ENCODE results near the gene OTOA. TPM values are rescaled to one million over a fixed set of nuclear protein-coding genes. Genes with fewer than 3 reads are reported as not detected.
"Not testable (repeated sequence)": the region's sequence is repeated elsewhere in the genome, so short reads cannot be mapped to it uniquely, and the experiment has no call there.

The OTOA gene
- polyA plus RNA-seq, 3 donors from 2014 or later, result not detected

DNA sequence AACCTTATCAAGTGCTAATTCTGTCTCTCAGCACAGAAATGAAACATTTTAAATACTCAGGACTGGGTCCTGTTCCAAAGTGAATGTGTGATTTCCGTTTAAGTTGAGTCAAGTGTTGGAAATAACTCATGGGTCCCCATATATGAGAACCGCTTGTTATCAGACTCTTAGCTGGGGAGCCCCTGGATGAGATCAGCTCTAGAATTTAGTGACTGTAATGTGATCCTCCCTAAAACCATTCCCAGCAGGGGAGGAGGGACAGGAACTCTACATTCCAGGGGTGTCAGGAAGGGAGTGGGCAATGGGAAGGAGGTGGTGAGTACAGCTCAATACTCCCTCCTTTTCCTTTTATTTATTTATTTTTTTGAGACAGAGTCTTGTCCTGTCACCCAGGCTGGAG, 37.5 kb downstream of the OTOA start:
- Mint-ChIP-seq H3K9me3 (no peaks in the 10 kb centered on the region), H3K27ac (no peak overlapping the region), H3K27me3 (ENCODE audit: low read depth in 3 of 3) (peaks cover 0 to 2% (median 1%) of the 10 kb centered on the region in 3 donors), H3K4me1 (no peaks in the 10 kb centered on the region), H3K4me3 (no peak overlapping the region), H3K36me3 (no peaks in the 10 kb centered on the region)
- no peak for DNase-seq

DNA sequence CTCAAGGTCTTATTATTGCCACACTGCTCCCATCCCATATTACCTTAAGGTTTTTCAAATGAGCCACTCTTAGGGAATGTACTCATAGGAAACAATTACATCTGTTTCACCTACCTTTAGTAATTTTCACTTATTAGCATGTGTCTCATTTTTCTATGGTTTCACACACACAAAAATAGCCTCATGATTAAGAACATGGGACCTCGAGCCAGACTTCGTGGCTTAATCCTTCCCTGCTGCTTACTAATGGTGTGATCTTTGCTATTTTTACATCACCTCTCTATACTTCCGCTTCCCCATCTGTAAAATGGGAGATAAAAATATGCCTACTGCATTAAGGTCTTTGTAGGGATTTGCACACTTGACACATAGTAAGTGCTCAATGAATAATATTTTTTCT, 38.5 kb downstream of the OTOA start:
- H3K9me3 Mint-ChIP-seq, result no peaks in the 10 kb centered on the region
- no peak overlapping the region for H3K27ac Mint-ChIP-seq
- H3K27me3 Mint-ChIP-seq (ENCODE audit: low read depth in 3 of 3), result peaks cover 0 to 3% (median under 1%) of the 10 kb centered on the region in 3 donors
- no peak for DNase-seq
- no peak overlapping the region for H3K4me3 Mint-ChIP-seq
- H3K4me1 Mint-ChIP-seq, result no peaks in the 10 kb centered on the region
- H3K36me3 Mint-ChIP-seq, result no peaks in the 10 kb centered on the region

DNA sequence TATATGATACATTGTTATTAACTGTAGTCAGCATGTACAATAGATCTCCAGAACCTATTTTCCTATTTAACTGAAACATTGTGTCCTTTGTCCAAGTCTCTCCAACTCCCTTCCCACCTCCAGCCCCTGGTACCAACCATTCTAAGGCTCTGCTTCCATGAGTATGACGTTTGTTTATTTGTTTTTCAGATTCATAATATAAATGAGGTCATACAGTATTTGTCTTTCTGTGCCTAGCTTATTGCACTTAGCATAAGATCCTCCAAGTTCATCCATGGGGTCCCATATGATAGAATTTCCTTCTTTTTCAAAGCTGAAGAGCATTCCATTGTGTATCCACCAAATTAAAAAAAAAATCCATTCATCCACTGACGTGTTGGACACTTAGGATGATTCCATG, 39.4 kb downstream of the OTOA start:
- Mint-ChIP-seq H3K9me3 (no peaks in the 10 kb centered on the region), H3K27me3 (ENCODE audit: low read depth in 3 of 3) (peaks cover 0 to 3% (median 0%) of the 10 kb centered on the region in 3 donors)

DNA sequence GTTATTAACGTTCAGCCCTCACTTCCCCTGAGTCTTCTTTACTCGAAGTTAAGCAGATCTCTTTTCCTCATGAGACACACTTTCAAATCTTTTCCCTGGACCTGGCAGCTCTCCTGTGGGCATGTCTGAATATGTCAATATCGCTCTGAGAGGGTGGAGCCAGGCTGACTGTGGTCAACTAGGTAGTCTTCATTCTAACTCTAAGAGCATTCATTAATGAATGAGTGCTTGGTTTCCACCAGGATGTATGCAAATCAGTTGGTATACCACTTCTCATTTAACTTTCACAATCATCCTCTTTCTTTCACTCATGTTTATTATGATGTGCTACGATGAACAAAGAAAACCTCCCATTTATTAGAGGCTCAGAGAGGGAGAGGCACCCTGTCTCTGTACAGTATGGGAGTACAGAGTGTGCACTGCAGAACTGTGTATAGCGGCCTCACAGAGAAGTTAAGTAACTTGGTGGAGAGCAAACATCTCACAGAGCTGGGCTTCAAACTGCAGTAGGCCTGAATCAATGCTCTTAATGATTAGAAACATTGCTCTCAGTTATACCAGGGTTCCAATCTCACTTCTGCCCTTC, 39.9 kb downstream of the OTOA start:
- no peaks in the 10 kb centered on the region for H3K4me1 Mint-ChIP-seq
- no peaks in the 10 kb centered on the region for H3K36me3 Mint-ChIP-seq
- no peak overlapping the region for H3K4me3 Mint-ChIP-seq
- no peak overlapping the region for H3K27ac Mint-ChIP-seq
- peaks cover 0 to 3% (median 0%) of the 10 kb centered on the region in 3 donors for H3K27me3 Mint-ChIP-seq (ENCODE audit: low read depth in 3 of 3)
- no peaks in the 10 kb centered on the region for H3K9me3 Mint-ChIP-seq
- no peak for DNase-seq

More for the DNA sequence above, 39.4 kb downstream of the OTOA start:
- H3K27ac Mint-ChIP-seq, result no peak overlapping the region
- no peak overlapping the region for H3K4me3 Mint-ChIP-seq
- no peak for DNase-seq
- H3K4me1 Mint-ChIP-seq, result no peaks in the 10 kb centered on the region
- no peaks in the 10 kb centered on the region for H3K36me3 Mint-ChIP-seq

DNA sequence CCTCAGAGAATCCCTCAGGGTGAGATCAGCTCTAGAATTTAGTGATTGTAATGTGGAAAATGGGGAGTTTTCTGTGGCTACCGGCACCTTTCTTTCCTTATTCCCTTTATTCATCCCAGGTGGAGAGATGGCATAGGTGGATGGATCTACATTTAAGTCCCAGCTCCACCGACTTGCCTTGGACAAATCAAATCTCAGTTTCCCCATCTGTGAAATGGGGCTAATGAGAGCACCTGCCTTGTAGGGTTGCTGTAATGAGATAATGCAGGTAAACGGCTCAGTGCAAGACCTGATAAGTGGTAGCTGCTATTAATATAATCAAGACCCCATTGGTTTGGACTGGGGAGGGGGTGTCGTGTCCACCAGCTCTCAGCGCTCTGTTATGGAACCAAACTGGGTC, 40.5 kb downstream of the OTOA start:
- H3K27me3 Mint-ChIP-seq (ENCODE audit: low read depth in 3 of 3), result peaks cover 0 to 3% (median 0%) of the 10 kb centered on the region in 3 donors
- H3K4me1 Mint-ChIP-seq, result no peaks in the 10 kb centered on the region
- no peaks in the 10 kb centered on the region for H3K9me3 Mint-ChIP-seq
- H3K36me3 Mint-ChIP-seq, result no peaks in the 10 kb centered on the region
- no peak overlapping the region for H3K27ac Mint-ChIP-seq
- DNase-seq, result no peak
- H3K4me3 Mint-ChIP-seq, result no peak overlapping the region

DNA sequence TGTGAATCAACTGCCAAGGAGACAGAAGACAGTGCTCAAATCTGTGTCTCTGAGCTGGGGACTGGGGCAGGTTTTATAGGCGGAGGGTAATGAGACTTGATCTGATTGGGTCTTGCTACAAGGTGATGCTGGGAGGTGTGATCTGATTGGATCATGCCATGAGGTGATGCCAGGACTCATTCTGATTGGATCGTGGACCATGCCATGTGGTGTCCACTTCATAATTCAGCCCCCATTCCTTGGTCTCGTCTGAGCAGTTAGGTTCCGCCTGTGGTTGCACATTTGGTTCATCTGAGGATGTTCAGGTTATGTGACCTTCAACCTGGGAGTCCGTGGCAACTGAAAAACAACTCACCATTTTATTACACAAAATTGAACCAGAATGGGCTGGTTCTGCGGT, 41.0 kb downstream of the OTOA start:
- no peaks in the 10 kb centered on the region for H3K9me3 Mint-ChIP-seq
- H3K27me3 Mint-ChIP-seq (ENCODE audit: low read depth in 3 of 3), result peaks cover 0 to 3% (median 0%) of the 10 kb centered on the region in 3 donors
- no peak overlapping the region for H3K27ac Mint-ChIP-seq
- no peak overlapping the region for H3K4me3 Mint-ChIP-seq
- no peaks in the 10 kb centered on the region for H3K36me3 Mint-ChIP-seq
- no peaks in the 10 kb centered on the region for H3K4me1 Mint-ChIP-seq
- DNase-seq, result no peak

DNA sequence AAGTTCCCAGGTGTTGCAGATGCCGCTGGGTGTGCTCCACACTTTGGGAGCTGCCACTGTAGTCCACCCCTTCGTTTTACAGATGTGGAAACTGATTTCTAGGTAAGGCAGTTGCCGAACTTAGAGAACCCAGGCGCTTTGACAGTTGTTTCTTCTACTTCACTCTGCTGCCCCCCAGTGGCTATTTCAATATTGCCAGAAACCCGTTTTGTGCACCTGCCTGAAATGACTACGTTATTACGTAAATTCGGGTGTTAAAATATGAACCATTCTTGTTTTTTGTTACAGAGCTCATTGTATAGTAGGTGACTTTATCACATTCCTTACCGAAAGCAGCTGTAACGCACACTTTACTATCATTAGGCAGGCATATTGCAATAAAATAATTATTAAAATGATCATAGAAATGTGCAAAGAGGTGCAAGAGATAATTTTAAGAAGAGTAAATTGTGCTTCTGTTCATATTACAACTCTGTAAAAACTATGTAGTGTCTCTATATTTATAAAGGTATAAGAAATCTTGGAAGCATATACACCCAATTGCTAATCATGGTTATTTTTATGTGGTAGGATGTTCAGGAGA, 44.9 kb downstream of the OTOA start:
- Mint-ChIP-seq H3K36me3 (no peaks in the 10 kb centered on the region), H3K9me3 (no peaks in the 10 kb centered on the region), H3K4me1 (no peaks in the 10 kb centered on the region), H3K27ac (no peak overlapping the region), H3K27me3 (ENCODE audit: low read depth in 3 of 3) (peaks cover 0 to 2% (median 0%) of the 10 kb centered on the region in 3 donors), H3K4me3 (no peak overlapping the region)
- DNase-seq, result peak; percentile 65 to 72 (median 66)

DNA sequence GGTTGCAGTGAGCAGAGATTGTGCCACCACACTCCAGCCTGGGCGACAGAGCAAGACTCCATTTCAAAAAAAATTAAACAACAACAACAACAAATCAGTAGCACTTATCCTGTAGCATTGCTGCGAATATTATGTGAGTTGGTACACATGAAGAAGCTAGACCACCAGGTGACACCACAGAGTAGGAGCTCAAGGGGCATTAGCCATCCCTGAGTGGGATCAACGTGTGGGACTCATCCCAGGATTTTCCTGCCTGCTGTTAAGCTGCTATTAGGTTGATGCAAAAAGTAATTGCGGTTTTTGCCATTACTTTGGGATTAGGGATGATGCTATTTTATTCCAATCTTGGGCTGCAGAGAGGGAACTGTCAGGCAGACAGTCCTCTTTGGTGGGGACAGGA, 47.2 kb downstream of the OTOA start:
- H3K9me3 Mint-ChIP-seq, result no peaks in the 10 kb centered on the region
- no peak overlapping the region for H3K4me3 Mint-ChIP-seq
- H3K27ac Mint-ChIP-seq, result no peak overlapping the region

DNA sequence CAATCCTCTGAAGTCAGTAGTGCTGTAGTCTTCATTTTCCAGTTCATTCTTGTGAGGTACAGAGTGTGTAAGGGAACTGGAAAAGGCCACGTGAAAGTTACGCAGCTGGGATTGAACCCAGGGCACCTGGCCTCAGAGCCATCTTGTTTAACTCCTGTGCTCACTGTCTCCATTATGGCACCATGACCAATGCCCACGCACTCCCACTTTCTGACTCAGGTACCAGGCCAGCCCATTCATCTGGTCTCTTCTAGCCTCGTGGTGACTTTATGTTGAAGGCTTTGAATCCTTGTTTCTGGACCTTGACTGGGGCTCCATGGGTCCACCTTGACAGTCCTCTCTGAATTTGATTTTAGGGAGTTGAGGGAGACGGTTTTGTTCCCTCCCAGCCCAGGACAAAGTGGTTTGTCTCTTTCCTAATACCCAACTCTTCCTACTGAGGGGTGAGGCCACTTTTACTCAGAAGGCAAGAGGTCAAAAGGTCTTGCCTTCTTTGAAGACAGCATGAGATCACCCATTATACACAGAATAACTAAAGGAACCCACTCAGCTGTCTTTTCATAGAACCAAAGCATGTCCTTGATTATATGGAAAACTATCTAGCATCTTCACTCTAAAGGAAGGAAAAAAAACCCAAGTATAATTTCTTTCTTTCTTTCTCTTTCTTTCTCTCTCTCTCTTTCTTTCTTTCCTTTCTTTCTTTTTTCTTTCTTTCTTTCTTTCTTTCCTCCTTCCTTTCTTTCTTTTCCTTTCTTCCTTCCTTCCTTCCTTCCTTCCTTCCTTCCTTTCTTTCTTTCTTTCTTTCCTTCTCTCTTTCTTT, 50.0 kb downstream of the OTOA start:
- no peaks in the 10 kb centered on the region for H3K4me1 Mint-ChIP-seq
- no peaks in the 10 kb centered on the region for H3K9me3 Mint-ChIP-seq
- DNase-seq, result no peak
- no peak overlapping the region for H3K27ac Mint-ChIP-seq
- H3K27me3 Mint-ChIP-seq (ENCODE audit: low read depth in 3 of 3), result peaks cover 0 to 2% (median 0%) of the 10 kb centered on the region in 3 donors
- H3K4me3 Mint-ChIP-seq, result no peak overlapping the region
- no peaks in the 10 kb centered on the region for H3K36me3 Mint-ChIP-seq

More for the DNA sequence above, 47.2 kb downstream of the OTOA start:
- Mint-ChIP-seq H3K27me3 (ENCODE audit: low read depth in 3 of 3) (peaks cover 0 to 2% (median 2%) of the 10 kb centered on the region in 3 donors), H3K36me3 (no peaks in the 10 kb centered on the region), H3K4me1 (no peaks in the 10 kb centered on the region)
- no peak for DNase-seq

DNA sequence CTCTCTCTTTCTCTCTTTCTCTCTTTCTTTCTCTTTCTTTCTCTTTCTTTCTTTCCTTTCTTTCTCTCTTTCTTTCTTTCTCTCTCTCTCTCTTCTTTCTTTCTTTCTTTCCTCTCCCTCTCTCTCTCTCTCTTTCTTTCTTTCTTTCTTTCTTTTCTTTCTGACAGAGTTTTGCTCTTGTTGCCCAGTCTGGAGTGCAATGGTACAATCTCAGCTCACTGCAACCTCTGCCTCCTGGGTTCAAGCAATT, 50.5 kb downstream of the OTOA start:
- not testable (repeated sequence) for H3K36me3 Mint-ChIP-seq; H3K4me3 Mint-ChIP-seq; H3K27ac Mint-ChIP-seq; H3K27me3 Mint-ChIP-seq (ENCODE audit: low read depth in 3 of 3); DNase-seq; H3K4me1 Mint-ChIP-seq; H3K9me3 Mint-ChIP-seq

DNA sequence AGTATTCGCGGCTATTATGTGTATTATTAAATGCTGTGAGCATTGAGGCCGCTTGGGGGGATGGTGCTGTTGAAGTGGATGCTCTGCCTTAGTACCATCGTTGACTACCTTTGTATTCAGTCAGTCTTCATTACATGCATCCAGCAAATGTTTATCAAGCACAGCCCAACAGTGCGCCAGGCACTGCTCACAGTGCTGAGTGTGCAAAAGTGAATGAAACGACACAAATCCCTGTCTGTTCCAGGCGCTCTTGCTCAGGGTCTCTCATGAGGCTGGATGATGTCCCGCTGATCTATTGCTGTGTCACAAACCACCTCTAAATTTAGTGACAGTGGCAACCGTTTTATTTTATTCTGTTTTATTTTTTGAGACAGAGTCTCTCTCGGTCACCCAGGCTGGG, 53.8 kb downstream of the OTOA start:
- DNase-seq, result no peak
- Mint-ChIP-seq H3K27me3 (ENCODE audit: low read depth in 3 of 3) (peaks cover 0 to 2% (median 0%) of the 10 kb centered on the region in 3 donors), H3K4me1 (no peaks in the 10 kb centered on the region), H3K4me3 (no peak overlapping the region), H3K9me3 (no peaks in the 10 kb centered on the region), H3K36me3 (no peaks in the 10 kb centered on the region), H3K27ac (no peak overlapping the region)

DNA sequence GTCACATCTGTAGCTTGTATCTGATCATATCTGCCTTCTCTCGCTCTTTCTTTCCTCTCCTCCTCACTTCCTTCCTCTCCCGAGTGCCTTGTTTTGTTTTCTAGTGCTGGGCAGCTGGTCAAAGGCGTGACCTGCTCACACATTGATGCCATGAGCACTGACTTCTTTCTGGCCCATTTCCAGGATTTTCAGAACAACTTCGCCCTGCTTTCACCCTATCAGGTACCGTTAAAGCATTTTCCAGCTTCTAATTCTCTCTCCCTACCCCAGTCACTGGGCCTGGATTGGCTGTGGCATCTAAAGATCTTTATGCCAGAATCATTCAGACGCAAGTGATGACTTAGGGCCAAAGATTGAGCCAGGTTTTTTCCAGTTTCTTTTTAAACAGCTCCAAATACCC, 55.5 kb downstream of the OTOA start:
- no peak for DNase-seq
- H3K4me3 Mint-ChIP-seq, result no peak overlapping the region
- H3K27ac Mint-ChIP-seq, result no peak overlapping the region
- H3K9me3 Mint-ChIP-seq, result no peaks in the 10 kb centered on the region
- H3K27me3 Mint-ChIP-seq (ENCODE audit: low read depth in 3 of 3), result peaks cover 0 to 2% (median 2%) of the 10 kb centered on the region in 3 donors
- no peaks in the 10 kb centered on the region for H3K4me1 Mint-ChIP-seq
- H3K36me3 Mint-ChIP-seq, result no peaks in the 10 kb centered on the region

DNA sequence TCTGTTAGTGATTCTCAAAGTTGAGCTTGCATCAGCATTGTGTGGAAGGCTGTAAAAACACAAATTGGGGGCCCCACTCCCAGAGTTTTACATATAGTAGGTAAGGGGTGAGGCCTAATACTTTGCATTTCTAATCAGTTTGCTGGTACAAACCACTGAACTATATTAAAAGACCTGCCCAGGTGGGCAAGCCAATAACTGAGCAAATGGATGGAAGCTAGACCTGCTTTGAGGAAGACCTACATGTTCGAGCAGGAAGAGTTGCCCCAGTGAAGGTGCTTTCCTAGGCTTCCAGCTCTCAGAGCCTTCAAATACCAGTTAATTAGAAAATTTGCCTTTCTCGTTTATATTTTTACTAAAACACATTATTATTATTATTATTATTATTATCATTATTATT, 56.8 kb downstream of the OTOA start:
- peaks cover 0 to 3% (median 2%) of the 10 kb centered on the region in 3 donors for H3K27me3 Mint-ChIP-seq (ENCODE audit: low read depth in 3 of 3)
- no peak overlapping the region for H3K27ac Mint-ChIP-seq
- no peaks in the 10 kb centered on the region for H3K4me1 Mint-ChIP-seq
- DNase-seq, result no peak
- H3K36me3 Mint-ChIP-seq, result no peaks in the 10 kb centered on the region
- no peak overlapping the region for H3K4me3 Mint-ChIP-seq
- no peaks in the 10 kb centered on the region for H3K9me3 Mint-ChIP-seq

DNA sequence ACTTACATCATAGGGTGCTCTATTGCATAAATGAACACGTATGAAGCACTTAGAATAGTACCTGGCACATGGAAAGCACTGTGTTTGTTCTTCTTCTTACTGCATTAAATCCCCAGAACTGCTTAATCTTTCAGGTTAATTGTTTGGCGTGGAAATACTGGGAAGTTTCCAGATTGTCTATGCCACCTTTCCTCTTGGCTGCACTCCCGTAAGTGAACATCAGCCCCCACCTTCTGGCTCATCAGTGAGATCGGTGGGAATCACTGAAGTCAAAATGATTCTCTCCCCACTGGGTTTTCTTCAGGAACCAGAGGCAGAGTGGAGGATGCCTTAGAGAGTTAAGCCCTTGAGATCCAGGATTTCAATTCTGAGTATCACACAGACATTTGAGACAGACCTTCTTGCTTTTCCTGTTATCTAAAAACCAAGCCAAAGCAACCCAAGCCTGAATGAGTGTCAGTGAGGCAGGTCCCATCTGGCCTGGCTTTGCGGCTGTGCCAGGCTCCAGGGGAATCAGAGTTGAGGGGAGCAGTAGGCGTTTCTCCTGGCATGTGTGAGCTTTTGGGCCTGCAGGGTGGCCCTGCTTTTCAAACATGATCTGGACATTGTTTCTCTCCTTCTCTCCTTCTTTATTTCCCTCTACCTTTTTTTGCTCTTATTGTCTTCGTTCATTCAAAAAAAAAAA, 59.1 kb downstream of the OTOA start:
- Mint-ChIP-seq H3K4me3 (no peak overlapping the region), H3K36me3 (no peaks in the 10 kb centered on the region), H3K9me3 (no peaks in the 10 kb centered on the region), H3K4me1 (no peaks in the 10 kb centered on the region), H3K27me3 (ENCODE audit: low read depth in 3 of 3) (peaks cover 0 to 4% (median 3%) of the 10 kb centered on the region in 3 donors), H3K27ac (no peak overlapping the region)
- no peak for DNase-seq
